HEK293 (cell line): ENCODE data around the gene TASP1.

Experiments used
- CTCF ChIA-PET: fragments of 350-600 bp; formaldehyde crosslinking; extraction: SDS; loops from one replicate; lab custom pipeline; 2021; ENCODE audit warnings: antibody characterized with exemption; lab: Yijun Ruan, JAX
- POLR2A ChIA-PET: fragments of 300-600 bp; formaldehyde crosslinking; extraction: SDS; loops from one replicate; lab custom pipeline; 2020; ENCODE audit warnings: antibody characterized with exemption, inconsistent platforms; lab: Yijun Ruan, JAX
- H3K27ac ChIP-seq: fragments of 200-500 bp; sonication (Bioruptor generic); 2 replicates; pipeline ENCODE4 v1.5.1; 2014; ENCODE audit warnings: low read depth, low read length, control low read depth, inconsistent platforms; ENCODE audit errors: extremely low read depth
- H3K36me3 ChIP-seq, 2 experiments: fragments of 200-500 bp in 1 of 2; sonication (Bioruptor generic) in 1 of 2; 1 replicate in 1 of 2; 2 replicates in 1 of 2; pipeline ENCODE4 v1.5.1; 2014 to 2017; ENCODE audit warnings: inconsistent platforms in 2 of 2, low read length in 2 of 2; ENCODE audit not compliant: control insufficient read depth in 2 of 2, insufficient read depth in 1 of 2
- H3K4me1 ChIP-seq: fragments of 200-500 bp; sonication (Bioruptor generic); 2 replicates; pipeline ENCODE4 v1.5.1; 2014; ENCODE audit warnings: mild to moderate bottlenecking, low read length, inconsistent platforms; ENCODE audit not compliant: control insufficient read depth, insufficient read depth
- H3K4me3 ChIP-seq: 2 replicates; pipeline ENCODE4 v1.5.1; 2011; ENCODE audit warnings: low read depth, mild to moderate bottlenecking, control low read depth, low read length, moderate library complexity
- H3K9me3 ChIP-seq: fragments of 200-500 bp; sonication (Bioruptor generic); 2 replicates; pipeline ENCODE4 v1.5.1; 2014; ENCODE audit warnings: low read depth, low read length, inconsistent platforms; ENCODE audit not compliant: control insufficient read depth, insufficient read depth
- BCL11B ChIP-seq: fragments of 450-650 bp; formaldehyde crosslinking; IDR thresholded peaks from 2 replicates; pipeline ENCODE4 v1.5.1; 2016; ENCODE audit warnings: low read depth, missing biosample characterization, missing genetic modification characterization
- GLIS1 ChIP-seq: fragments of 450-650 bp; formaldehyde crosslinking; IDR thresholded peaks from 2 replicates; pipeline ENCODE4 v1.5.1; 2016; ENCODE audit warnings: missing biosample characterization, missing genetic modification characterization
- MEIS1 ChIP-seq: sonication (generic); formaldehyde crosslinking; IDR thresholded peaks from 2 replicates; pipeline ENCODE4 v1.8.1; 2022; ENCODE audit warnings: missing genetic modification reagents, mild to moderate bottlenecking, borderline replicate concordance
- MZF1 ChIP-seq: fragments of 450-650 bp; formaldehyde crosslinking; IDR thresholded peaks from 2 replicates; pipeline ENCODE4 v1.5.1; 2017; ENCODE audit warnings: missing biosample characterization, missing genetic modification characterization, borderline replicate concordance
- OSR2 ChIP-seq: fragments of 450-650 bp; formaldehyde crosslinking; IDR thresholded peaks from 2 replicates; pipeline ENCODE4 v1.5.1; 2016; ENCODE audit warnings: missing biosample characterization, missing genetic modification characterization
- OVOL3 ChIP-seq: fragments of 450-650 bp; formaldehyde crosslinking; IDR thresholded peaks from 2 replicates; pipeline ENCODE4 v1.5.1; 2016; ENCODE audit warnings: missing biosample characterization, missing genetic modification characterization
- SALL2 ChIP-seq: fragments of 450-650 bp; formaldehyde crosslinking; IDR thresholded peaks from 2 replicates; pipeline ENCODE4 v1.5.0; 2017; ENCODE audit warnings: missing biosample characterization, mild to moderate bottlenecking, missing genetic modification characterization, borderline replicate concordance
- SCRT1 ChIP-seq: fragments of 450-650 bp; formaldehyde crosslinking; IDR thresholded peaks from 2 replicates; pipeline ENCODE4 v1.5.1; 2016; ENCODE audit warnings: missing biosample characterization, missing genetic modification characterization, borderline replicate concordance
- YY1 ChIP-seq: fragments of 450-650 bp; formaldehyde crosslinking; IDR thresholded peaks from 2 replicates; pipeline ENCODE4 v1.5.1; 2018; ENCODE audit warnings: missing biosample characterization, missing genetic modification characterization
- ZNF23 ChIP-seq: fragments of 450-650 bp; formaldehyde crosslinking; IDR thresholded peaks from 2 replicates; pipeline ENCODE4 v1.5.1; 2016; ENCODE audit warnings: missing biosample characterization, missing genetic modification characterization, borderline replicate concordance
- ZNF274 ChIP-seq, 2 experiments: fragments of 200-500 bp in 1 of 2; fragments of 450-650 bp in 1 of 2; sonication (Bioruptor generic) in 1 of 2; formaldehyde crosslinking in 1 of 2; IDR thresholded peaks; 2 replicates each; pipeline versions ENCODE4 v1.5.1 to v1.6.1; 2014 to 2016; ENCODE audit warnings: borderline replicate concordance in 1 of 2, inconsistent platforms in 1 of 2, low read length in 1 of 2, missing biosample characterization in 1 of 2, missing genetic modification characterization in 1 of 2
- ZNF366 ChIP-seq: fragments of 450-650 bp; formaldehyde crosslinking; conservative IDR thresholded peaks from 2 replicates; pipeline ENCODE4 v1.5.1; 2016; ENCODE audit warnings: missing biosample characterization, missing genetic modification characterization
- ZNF37A ChIP-seq: fragments of 450-650 bp; IDR thresholded peaks from 2 replicates; pipeline ENCODE4 v1.5.1; 2018; ENCODE audit warnings: missing biosample characterization, missing genetic modification characterization
- ZNF394 ChIP-seq: fragments of 450-650 bp; formaldehyde crosslinking; IDR thresholded peaks from 2 replicates; pipeline ENCODE4 v1.5.1; 2016; ENCODE audit warnings: missing biosample characterization, missing genetic modification characterization, mild to moderate bottlenecking, moderate library complexity, borderline replicate concordance
- ZNF433 ChIP-seq: fragments of 450-650 bp; formaldehyde crosslinking; IDR thresholded peaks from 2 replicates; pipeline ENCODE4 v1.5.1; 2016; ENCODE audit warnings: missing biosample characterization, missing genetic modification characterization, low read depth
- ZNF561 ChIP-seq: fragments of 450-650 bp; IDR thresholded peaks from 2 replicates; pipeline ENCODE4 v1.5.1; 2018; ENCODE audit warnings: missing biosample characterization, missing genetic modification characterization, borderline replicate concordance
- ZNF610 ChIP-seq: fragments of 450-650 bp; formaldehyde crosslinking; IDR thresholded peaks from 2 replicates; pipeline ENCODE4 v1.5.1; 2016; ENCODE audit warnings: missing biosample characterization, missing genetic modification characterization, borderline replicate concordance
- TF ChIP-seq, protein P1 (sequence below): fragments of 450-650 bp; formaldehyde crosslinking; IDR thresholded peaks from 2 replicates; pipeline ENCODE4 v1.5.1; 2016; ENCODE audit warnings: missing biosample characterization, missing genetic modification characterization
- TF ChIP-seq, protein P2 (sequence below): fragments of 450-650 bp; formaldehyde crosslinking; IDR thresholded peaks from 2 replicates; pipeline ENCODE4; 2016; ENCODE audit warnings: missing biosample characterization, missing genetic modification characterization
- TF ChIP-seq, protein P3 (sequence below): fragments of 450-650 bp; formaldehyde crosslinking; IDR thresholded peaks from 2 replicates; pipeline ENCODE4 v1.5.1; 2016; ENCODE audit warnings: missing biosample characterization, missing genetic modification characterization, borderline replicate concordance

TASP1 gene

DNA sequence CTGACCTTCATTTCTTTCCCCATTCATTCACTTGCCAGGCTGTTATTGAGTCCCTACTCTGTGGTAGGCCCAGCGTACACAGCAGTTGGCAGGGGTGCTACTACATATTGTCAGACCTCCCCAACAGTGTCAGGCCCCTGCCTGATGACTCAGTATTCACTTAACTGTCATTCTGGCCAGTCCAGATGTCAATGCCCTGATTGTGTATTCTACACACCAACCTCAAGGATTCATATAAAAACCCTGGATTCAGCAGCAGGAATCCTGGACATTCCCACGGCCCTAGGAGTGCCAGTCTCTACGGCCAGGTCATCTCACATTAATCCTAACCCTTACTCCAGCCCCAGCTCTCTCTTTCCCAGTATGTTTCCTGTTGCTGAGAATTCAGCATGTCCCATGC is 151.5 kb downstream of the TASP1 start:
- Histone ChIP-seq H3K4me3 (no peak overlapping the region), H3K9me3 (no peaks in the 10 kb centered on the region), H3K27ac (no peak overlapping the region)
- CTCF ChIA-PET, result no interaction called here
- TF ChIP-seq, protein P1, sequence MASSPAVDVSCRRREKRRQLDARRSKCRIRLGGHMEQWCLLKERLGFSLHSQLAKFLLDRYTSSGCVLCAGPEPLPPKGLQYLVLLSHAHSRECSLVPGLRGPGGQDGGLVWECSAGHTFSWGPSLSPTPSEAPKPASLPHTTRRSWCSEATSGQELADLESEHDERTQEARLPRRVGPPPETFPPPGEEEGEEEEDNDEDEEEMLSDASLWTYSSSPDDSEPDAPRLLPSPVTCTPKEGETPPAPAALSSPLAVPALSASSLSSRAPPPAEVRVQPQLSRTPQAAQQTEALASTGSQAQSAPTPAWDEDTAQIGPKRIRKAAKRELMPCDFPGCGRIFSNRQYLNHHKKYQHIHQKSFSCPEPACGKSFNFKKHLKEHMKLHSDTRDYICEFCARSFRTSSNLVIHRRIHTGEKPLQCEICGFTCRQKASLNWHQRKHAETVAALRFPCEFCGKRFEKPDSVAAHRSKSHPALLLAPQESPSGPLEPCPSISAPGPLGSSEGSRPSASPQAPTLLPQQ (tag by site-specific recombination), result no peak
- TF ChIP-seq ZNF37A (no peak), OSR2 (no peak), ZNF561 (tag by site-specific recombination) (no peak), MEIS1 (CRISPR knock-in tag) (no peak), GLIS1 (tag by site-specific recombination) (no peak), SALL2 (tag by site-specific recombination) (no peak), MZF1 (tag by site-specific recombination) (no peak), ZNF23 (tag by site-specific recombination) (no peak), ZNF433 (tag by site-specific recombination) (no peak), ZNF366 (tag by site-specific recombination) (no peak), OVOL3 (tag by site-specific recombination) (no peak)
- TF ChIP-seq, protein P2, sequence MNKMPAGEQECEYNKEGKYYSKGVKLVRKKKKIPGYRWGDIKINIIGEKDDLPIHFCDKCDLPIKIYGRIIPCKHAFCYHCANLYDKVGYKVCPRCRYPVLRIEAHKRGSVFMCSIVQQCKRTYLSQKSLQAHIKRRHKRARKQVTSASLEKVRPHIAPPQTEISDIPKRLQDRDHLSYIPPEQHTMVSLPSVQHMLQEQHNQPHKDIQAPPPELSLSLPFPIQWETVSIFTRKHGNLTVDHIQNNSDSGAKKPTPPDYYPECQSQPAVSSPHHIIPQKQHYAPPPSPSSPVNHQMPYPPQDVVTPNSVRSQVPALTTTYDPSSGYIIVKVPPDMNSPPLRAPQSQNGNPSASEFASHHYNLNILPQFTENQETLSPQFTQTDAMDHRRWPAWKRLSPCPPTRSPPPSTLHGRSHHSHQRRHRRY (tag by site-specific recombination), result no peak
- TF ChIP-seq, protein P3, sequence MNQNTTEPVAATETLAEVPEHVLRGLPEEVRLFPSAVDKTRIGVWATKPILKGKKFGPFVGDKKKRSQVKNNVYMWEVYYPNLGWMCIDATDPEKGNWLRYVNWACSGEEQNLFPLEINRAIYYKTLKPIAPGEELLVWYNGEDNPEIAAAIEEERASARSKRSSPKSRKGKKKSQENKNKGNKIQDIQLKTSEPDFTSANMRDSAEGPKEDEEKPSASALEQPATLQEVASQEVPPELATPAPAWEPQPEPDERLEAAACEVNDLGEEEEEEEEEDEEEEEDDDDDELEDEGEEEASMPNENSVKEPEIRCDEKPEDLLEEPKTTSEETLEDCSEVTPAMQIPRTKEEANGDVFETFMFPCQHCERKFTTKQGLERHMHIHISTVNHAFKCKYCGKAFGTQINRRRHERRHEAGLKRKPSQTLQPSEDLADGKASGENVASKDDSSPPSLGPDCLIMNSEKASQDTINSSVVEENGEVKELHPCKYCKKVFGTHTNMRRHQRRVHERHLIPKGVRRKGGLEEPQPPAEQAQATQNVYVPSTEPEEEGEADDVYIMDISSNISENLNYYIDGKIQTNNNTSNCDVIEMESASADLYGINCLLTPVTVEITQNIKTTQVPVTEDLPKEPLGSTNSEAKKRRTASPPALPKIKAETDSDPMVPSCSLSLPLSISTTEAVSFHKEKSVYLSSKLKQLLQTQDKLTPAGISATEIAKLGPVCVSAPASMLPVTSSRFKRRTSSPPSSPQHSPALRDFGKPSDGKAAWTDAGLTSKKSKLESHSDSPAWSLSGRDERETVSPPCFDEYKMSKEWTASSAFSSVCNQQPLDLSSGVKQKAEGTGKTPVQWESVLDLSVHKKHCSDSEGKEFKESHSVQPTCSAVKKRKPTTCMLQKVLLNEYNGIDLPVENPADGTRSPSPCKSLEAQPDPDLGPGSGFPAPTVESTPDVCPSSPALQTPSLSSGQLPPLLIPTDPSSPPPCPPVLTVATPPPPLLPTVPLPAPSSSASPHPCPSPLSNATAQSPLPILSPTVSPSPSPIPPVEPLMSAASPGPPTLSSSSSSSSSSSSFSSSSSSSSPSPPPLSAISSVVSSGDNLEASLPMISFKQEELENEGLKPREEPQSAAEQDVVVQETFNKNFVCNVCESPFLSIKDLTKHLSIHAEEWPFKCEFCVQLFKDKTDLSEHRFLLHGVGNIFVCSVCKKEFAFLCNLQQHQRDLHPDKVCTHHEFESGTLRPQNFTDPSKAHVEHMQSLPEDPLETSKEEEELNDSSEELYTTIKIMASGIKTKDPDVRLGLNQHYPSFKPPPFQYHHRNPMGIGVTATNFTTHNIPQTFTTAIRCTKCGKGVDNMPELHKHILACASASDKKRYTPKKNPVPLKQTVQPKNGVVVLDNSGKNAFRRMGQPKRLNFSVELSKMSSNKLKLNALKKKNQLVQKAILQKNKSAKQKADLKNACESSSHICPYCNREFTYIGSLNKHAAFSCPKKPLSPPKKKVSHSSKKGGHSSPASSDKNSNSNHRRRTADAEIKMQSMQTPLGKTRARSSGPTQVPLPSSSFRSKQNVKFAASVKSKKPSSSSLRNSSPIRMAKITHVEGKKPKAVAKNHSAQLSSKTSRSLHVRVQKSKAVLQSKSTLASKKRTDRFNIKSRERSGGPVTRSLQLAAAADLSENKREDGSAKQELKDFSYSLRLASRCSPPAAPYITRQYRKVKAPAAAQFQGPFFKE (tag by site-specific recombination), result no peak
- TF ChIP-seq, all 188 proteins: peak for 0
- POLR2A ChIA-PET, result no interaction called here
- peaks cover 0 to 9% of the 10 kb centered on the region in 2 experiments; a peak in 1 of 3 replicates for H3K36me3 ChIP-seq
- H3K4me1 ChIP-seq, result peaks cover 11% of the 10 kb centered on the region

DNA sequence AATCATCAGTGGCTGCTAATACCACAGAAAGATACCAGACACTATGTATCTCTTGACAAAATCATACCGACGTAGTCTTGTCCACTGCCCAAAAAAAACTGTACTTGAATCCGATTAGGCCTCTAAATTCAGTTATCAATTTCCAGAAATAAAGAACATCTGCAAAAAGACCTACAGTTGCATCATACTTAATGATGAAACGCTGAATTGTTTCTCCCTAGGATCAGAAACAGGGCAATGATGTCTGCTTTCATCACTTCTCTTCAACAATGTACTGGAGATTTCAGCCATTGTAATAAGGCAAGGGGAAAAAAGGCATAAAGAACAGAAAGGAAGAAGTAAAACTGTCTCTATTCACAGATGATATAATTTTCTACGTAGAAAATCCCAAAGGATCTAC is 152.0 kb downstream of the TASP1 start:
- H3K27ac ChIP-seq, result no peak overlapping the region
- no peaks in the 10 kb centered on the region for H3K9me3 ChIP-seq
- no peak for TF ChIP-seq ZNF610
- TF ChIP-seq ZNF394 (tag by site-specific recombination), result no peak
- no peak for TF ChIP-seq ZNF274 (IDR thresholded peaks at IDR 0.05; ENCODE audit: low read length)
- no peak for TF ChIP-seq ZNF274 (tag by site-specific recombination; IDR thresholded peaks at IDR 0.05; ENCODE audit: borderline replicate concordance)
- TF ChIP-seq BCL11B (tag by site-specific recombination), result no peak
- TF ChIP-seq YY1 (tag by site-specific recombination), result no peak
- no peak for TF ChIP-seq SCRT1 (tag by site-specific recombination)
- H3K36me3 ChIP-seq, result peaks cover 0 to 13% of the 10 kb centered on the region in 2 experiments; a peak in 1 of 3 replicates
- ChIA-PET CTCF (no interaction called here), POLR2A (no interaction called here)
- no peak overlapping the region for H3K4me3 ChIP-seq
- H3K4me1 ChIP-seq, result peaks cover 6% of the 10 kb centered on the region
